ENCODE measurements around the gene AXIN2.

The AXIN2 gene

GRCh38 chr17:65589321-65589720 lies 27.9 kb upstream of the AXIN2 start:
- H3K27me3 ChIP-seq (ENCODE audit: insufficient read depth, low read depth): no peaks in the 10 kb centered on the region
- H3K36me3 ChIP-seq (ENCODE audit: insufficient read depth): no peaks in the 10 kb centered on the region
- no peak overlapping the region for H3K9ac ChIP-seq
- no peaks in the 10 kb centered on the region for H3K79me2 ChIP-seq (ENCODE audit: insufficient read depth, low read depth)
- no peak overlapping the region for H2AFZ ChIP-seq (ENCODE audit: low read depth)
- H3K4me1 ChIP-seq (ENCODE audit: low read depth, poor library complexity, severe bottlenecking): no peaks in the 10 kb centered on the region
- no peak for TF ChIP-seq CTCF (conservative IDR thresholded peaks at IDR 0.05; ENCODE audit: low read depth, low read length)
- H3K4me2 ChIP-seq: no peak overlapping the region
- H3K27ac ChIP-seq: no peak overlapping the region
- H3K4me3 ChIP-seq (IDR thresholded peaks at IDR 0.05; ENCODE audit: insufficient read depth, low read depth, low read length): no peak overlapping the region
- H4K20me1 ChIP-seq (ENCODE audit: insufficient read depth): no peaks in the 10 kb centered on the region

- no peak overlapping the region for H3K27ac ChIP-seq
- H3K4me2 ChIP-seq: no peak overlapping the region
These were observed 26.8 kb upstream of the AXIN2 start for GRCh38 chr17:65588181-65588808.

GRCh38 chr17:65587534-65588180 lies 26.2 kb upstream of the AXIN2 start:
- Histone ChIP-seq H2AFZ (ENCODE audit: low read depth) (no peak overlapping the region), H3K9ac (no peak overlapping the region), H3K4me3 (IDR thresholded peaks at IDR 0.05; ENCODE audit: insufficient read depth, low read depth, low read length) (no peak overlapping the region), H4K20me1 (ENCODE audit: insufficient read depth) (no peaks in the 10 kb centered on the region), H3K27ac (no peak overlapping the region), H3K36me3 (ENCODE audit: insufficient read depth) (no peaks in the 10 kb centered on the region), H3K4me2 (no peak overlapping the region), H3K27me3 (ENCODE audit: insufficient read depth, low read depth) (no peaks in the 10 kb centered on the region), H3K4me1 (ENCODE audit: low read depth, poor library complexity, severe bottlenecking) (no peaks in the 10 kb centered on the region), H3K79me2 (ENCODE audit: insufficient read depth, low read depth) (no peaks in the 10 kb centered on the region)
- TF ChIP-seq CTCF (conservative IDR thresholded peaks at IDR 0.05; ENCODE audit: low read depth, low read length): no peak

More at GRCh38 chr17:65588181-65588808, 26.8 kb upstream of the AXIN2 start:
- Histone ChIP-seq H3K4me3 (IDR thresholded peaks at IDR 0.05; ENCODE audit: insufficient read depth, low read depth, low read length) (no peak overlapping the region), H3K79me2 (ENCODE audit: insufficient read depth, low read depth) (no peaks in the 10 kb centered on the region), H4K20me1 (ENCODE audit: insufficient read depth) (no peaks in the 10 kb centered on the region), H3K9ac (no peak overlapping the region), H3K27me3 (ENCODE audit: insufficient read depth, low read depth) (no peaks in the 10 kb centered on the region), H3K36me3 (ENCODE audit: insufficient read depth) (no peaks in the 10 kb centered on the region), H2AFZ (ENCODE audit: low read depth) (no peak overlapping the region), H3K4me1 (ENCODE audit: low read depth, poor library complexity, severe bottlenecking) (no peaks in the 10 kb centered on the region)
- TF ChIP-seq CTCF (conservative IDR thresholded peaks at IDR 0.05; ENCODE audit: low read depth, low read length): no peak

- no peak overlapping the region for H3K4me3 ChIP-seq (IDR thresholded peaks at IDR 0.05; ENCODE audit: insufficient read depth, low read depth, low read length)
- no peak overlapping the region for H3K4me2 ChIP-seq
- H3K27ac ChIP-seq: no peak overlapping the region
- H3K79me2 ChIP-seq (ENCODE audit: insufficient read depth, low read depth): no peaks in the 10 kb centered on the region
- no peak for TF ChIP-seq CTCF (conservative IDR thresholded peaks at IDR 0.05; ENCODE audit: low read depth, low read length)
- no peaks in the 10 kb centered on the region for H3K36me3 ChIP-seq (ENCODE audit: insufficient read depth)
- H3K9ac ChIP-seq: no peak overlapping the region
- H3K4me1 ChIP-seq (ENCODE audit: low read depth, poor library complexity, severe bottlenecking): no peaks in the 10 kb centered on the region
- no peak overlapping the region for H2AFZ ChIP-seq (ENCODE audit: low read depth)
- no peaks in the 10 kb centered on the region for H4K20me1 ChIP-seq (ENCODE audit: insufficient read depth)
- H3K27me3 ChIP-seq (ENCODE audit: insufficient read depth, low read depth): no peaks in the 10 kb centered on the region
These were observed 25.5 kb upstream of the AXIN2 start for GRCh38 chr17:65586899-65587298.
